ENCODE measurements around the gene HIF1A.

HIF1A gene

GRCh38 chr14:61694830-61695694 is at the start of gene HIF1A:
Gene HIF1A (plus strand): TSS chr14:61695513. CDS start chr14:61695805, 292 bp downstream.
- Histone ChIP-seq H3K27ac (ENCODE audit: low read length) (peak within 1 kb of the TSS; percentile 79), H3K9ac (ENCODE audit: low read depth, low read length) (peak within 1 kb of the TSS; percentile 86), H3K9me3 (ENCODE audit: insufficient read depth, low read length, severe bottlenecking) (no peaks in the 10 kb centered on the region), H4K20me1 (ENCODE audit: insufficient read depth, low read length) (peaks cover 28% of the 10 kb centered on the region), H2AFZ (ENCODE audit: low read depth, low read length) (peak within 1 kb of the TSS; percentile 94), H3K4me1 (ENCODE audit: insufficient read depth, low read length) (peaks cover 53% of the 10 kb centered on the region), H3K79me2 (ENCODE audit: insufficient read depth, low read length) (peaks cover 48% of the 10 kb centered on the region), H3K27me3 (ENCODE audit: insufficient read depth, low read length, poor library complexity) (no peaks in the 10 kb centered on the region), H3K4me3 (ENCODE audit: low read depth in 1 of 2, low read length in 2 of 2) (peak within 1 kb of the TSS; percentile 42 to 62), H3K36me3 (ENCODE audit: insufficient read depth, low read length) (no peaks in the 10 kb centered on the region; the same call in 1 of the 2 replicates), H3K4me2 (ENCODE audit: insufficient read depth, low read length) (peak within 1 kb of the TSS; percentile 87)
- TF ChIP-seq EZH2 (IDR thresholded peaks at IDR 0.05; ENCODE audit: borderline replicate concordance, low read depth, low read length, severe bottlenecking) (no peak), CTCF (IDR thresholded peaks at IDR 0.05; ENCODE audit: borderline replicate concordance, extremely low read depth, low read length, poor library complexity, severe bottlenecking) (peak; percentile 47)
- ATAC-seq (ENCODE audit: insufficient read depth, low read depth) (peak; percentile 94), DNase-seq (peak; percentile 97)

- peaks cover 7% of the 10 kb centered on the region for H3K4me1 ChIP-seq (ENCODE audit: insufficient read depth, low read length)
Measured at GRCh38 chr14:61646366-61647116, 48.8 kb upstream of the HIF1A start.

DNA sequence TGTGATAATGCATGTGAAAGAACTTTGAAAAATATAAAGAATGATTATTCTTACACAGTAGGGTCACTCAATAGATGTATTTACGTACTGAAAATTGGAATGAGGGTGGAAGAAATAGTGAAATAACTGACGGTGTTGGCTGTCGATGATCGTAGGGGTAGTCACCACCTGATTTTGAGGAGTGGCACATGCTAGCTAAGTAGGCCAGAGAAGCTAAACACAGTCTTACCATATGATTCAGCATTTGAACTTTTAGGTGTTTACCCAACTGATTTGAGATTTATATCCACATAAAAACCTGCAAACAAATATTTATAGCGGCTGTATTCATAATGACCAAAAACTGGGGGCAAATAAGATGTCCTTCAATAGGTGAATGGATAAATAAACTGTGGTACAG is 47.6 kb upstream of the HIF1A start:
- no peak for ATAC-seq (ENCODE audit: insufficient read depth, low read depth)
- DNase-seq = no peak
- no peak overlapping the region for H3K9ac ChIP-seq (ENCODE audit: low read depth, low read length)
- H3K9me3 ChIP-seq (ENCODE audit: insufficient read depth, low read length, severe bottlenecking) = no peaks in the 10 kb centered on the region
- H3K4me3 ChIP-seq (ENCODE audit: low read depth in 1 of 2, low read length in 2 of 2) = no peak overlapping the region
- no peak overlapping the region for H3K4me2 ChIP-seq (ENCODE audit: insufficient read depth, low read length)
- no peaks in the 10 kb centered on the region for H4K20me1 ChIP-seq (ENCODE audit: insufficient read depth, low read length)
- TF ChIP-seq EZH2 (IDR thresholded peaks at IDR 0.05; ENCODE audit: borderline replicate concordance, low read depth, low read length, severe bottlenecking) (no peak), CTCF (IDR thresholded peaks at IDR 0.05; ENCODE audit: borderline replicate concordance, extremely low read depth, low read length, poor library complexity, severe bottlenecking) (no peak)
- H3K79me2 ChIP-seq (ENCODE audit: insufficient read depth, low read length) = no peaks in the 10 kb centered on the region
- no peak overlapping the region for H3K27ac ChIP-seq (ENCODE audit: low read length)
- no peak overlapping the region for H2AFZ ChIP-seq (ENCODE audit: low read depth, low read length)
- H3K36me3 ChIP-seq (ENCODE audit: insufficient read depth, low read length) = no peaks in the 10 kb centered on the region
- no peaks in the 10 kb centered on the region for H3K27me3 ChIP-seq (ENCODE audit: insufficient read depth, low read length, poor library complexity)
- peaks cover 7% of the 10 kb centered on the region for H3K4me1 ChIP-seq (ENCODE audit: insufficient read depth, low read length)

More at GRCh38 chr14:61646366-61647116, 48.8 kb upstream of the HIF1A start:
- no peak overlapping the region for H3K27ac ChIP-seq (ENCODE audit: low read length)
- H3K9me3 ChIP-seq (ENCODE audit: insufficient read depth, low read length, severe bottlenecking) = no peaks in the 10 kb centered on the region
- DNase-seq = no peak
- H4K20me1 ChIP-seq (ENCODE audit: insufficient read depth, low read length) = no peaks in the 10 kb centered on the region
- H3K9ac ChIP-seq (ENCODE audit: low read depth, low read length) = no peak overlapping the region
- no peaks in the 10 kb centered on the region for H3K27me3 ChIP-seq (ENCODE audit: insufficient read depth, low read length, poor library complexity)
- no peak overlapping the region for H3K4me2 ChIP-seq (ENCODE audit: insufficient read depth, low read length)
- ATAC-seq (ENCODE audit: insufficient read depth, low read depth) = no peak
- TF ChIP-seq EZH2 (IDR thresholded peaks at IDR 0.05; ENCODE audit: borderline replicate concordance, low read depth, low read length, severe bottlenecking) = no peak
- TF ChIP-seq CTCF (IDR thresholded peaks at IDR 0.05; ENCODE audit: borderline replicate concordance, extremely low read depth, low read length, poor library complexity, severe bottlenecking) = no peak
- no peaks in the 10 kb centered on the region for H3K36me3 ChIP-seq (ENCODE audit: insufficient read depth, low read length)
- no peak overlapping the region for H3K4me3 ChIP-seq (ENCODE audit: low read depth in 1 of 2, low read length in 2 of 2)
- no peak overlapping the region for H2AFZ ChIP-seq (ENCODE audit: low read depth, low read length)
- H3K79me2 ChIP-seq (ENCODE audit: insufficient read depth, low read length) = no peaks in the 10 kb centered on the region
